Stimulated activated memory B cell treated with anti-CD40 and anti-IgM and Interleukin-4, amounts not matched to agents 10 μg/mL and 1 μg/mL and 100 μg/mL, for 72 hours (primary cell): ENCODE data around the gene INTS1.
A peak's percentile ranks its signal among the peaks of the same experiment; 100 is the strongest.
"Not testable (repeated sequence)": the region's sequence is repeated elsewhere in the genome, so short reads cannot be mapped to it uniquely, and the experiment has no call there.

ENCODE experiments used
- ATAC-seq: fragments of 150-1000 bp; cut with Tn5 transposase; 2 replicates; pipeline ENCODE4 v1.10.0; 2021
- H3K27ac Mint-ChIP-seq: one replicate; pipeline ENCODE4 v1.8.0; 2022; ENCODE audit warnings: mild to moderate bottlenecking, mixed read lengths
- H3K27me3 Mint-ChIP-seq: one replicate; pipeline ENCODE4 v1.8.0; 2022; ENCODE audit warnings: mixed read lengths
- H3K36me3 Mint-ChIP-seq: one replicate; pipeline ENCODE4 v1.8.0; 2022; ENCODE audit warnings: mixed read lengths
- H3K4me1 Mint-ChIP-seq: one replicate; pipeline ENCODE4 v1.8.0; 2022; ENCODE audit warnings: mixed read lengths
- H3K4me3 Mint-ChIP-seq: one replicate; pipeline ENCODE4 v1.8.0; 2022; ENCODE audit warnings: mild to moderate bottlenecking, moderate library complexity, mixed read lengths
- H3K9me3 Mint-ChIP-seq: one replicate; pipeline ENCODE4 v1.8.0; 2022; ENCODE audit warnings: mixed read lengths

Gene INTS1

DNA sequence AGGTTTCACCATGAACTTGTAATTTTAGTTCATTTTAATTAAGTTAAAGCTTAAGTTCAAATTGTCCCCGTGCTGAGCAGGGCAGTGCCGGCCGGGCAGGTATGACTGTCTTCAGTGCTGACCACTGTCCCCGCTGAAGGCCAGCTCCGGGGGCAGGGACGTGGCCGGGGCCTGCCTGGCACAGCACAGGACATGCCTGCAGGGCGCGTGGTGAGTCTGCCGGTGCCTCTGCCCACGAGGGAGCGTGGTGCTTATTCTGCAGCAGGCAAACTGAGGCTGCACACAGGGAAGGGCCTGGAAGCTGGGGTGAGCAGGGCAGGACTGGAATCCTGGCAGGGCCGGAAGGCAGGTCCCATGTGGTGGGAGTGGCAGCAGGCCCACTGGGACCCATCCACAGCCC, 54.7 kb downstream of the INTS1 start:
- Mint-ChIP-seq H3K36me3 (no peaks in the 10 kb centered on the region), H3K4me1 (no peaks in the 10 kb centered on the region), H3K27ac (no peak overlapping the region), H3K4me3 (no peak overlapping the region), H3K27me3 (peaks cover 44% of the 10 kb centered on the region), H3K9me3 (no peaks in the 10 kb centered on the region)
- ATAC-seq: no peak

- H3K4me3 Mint-ChIP-seq: no peak overlapping the region
- H3K27me3 Mint-ChIP-seq: peaks cover 39% of the 10 kb centered on the region
- no peaks in the 10 kb centered on the region for H3K4me1 Mint-ChIP-seq
- no peaks in the 10 kb centered on the region for H3K9me3 Mint-ChIP-seq
- no peak overlapping the region for H3K27ac Mint-ChIP-seq
- no peak for ATAC-seq
- no peaks in the 10 kb centered on the region for H3K36me3 Mint-ChIP-seq
Observed at GRCh38 chr7:1448958-1449357, 55.2 kb downstream of the INTS1 start.

DNA sequence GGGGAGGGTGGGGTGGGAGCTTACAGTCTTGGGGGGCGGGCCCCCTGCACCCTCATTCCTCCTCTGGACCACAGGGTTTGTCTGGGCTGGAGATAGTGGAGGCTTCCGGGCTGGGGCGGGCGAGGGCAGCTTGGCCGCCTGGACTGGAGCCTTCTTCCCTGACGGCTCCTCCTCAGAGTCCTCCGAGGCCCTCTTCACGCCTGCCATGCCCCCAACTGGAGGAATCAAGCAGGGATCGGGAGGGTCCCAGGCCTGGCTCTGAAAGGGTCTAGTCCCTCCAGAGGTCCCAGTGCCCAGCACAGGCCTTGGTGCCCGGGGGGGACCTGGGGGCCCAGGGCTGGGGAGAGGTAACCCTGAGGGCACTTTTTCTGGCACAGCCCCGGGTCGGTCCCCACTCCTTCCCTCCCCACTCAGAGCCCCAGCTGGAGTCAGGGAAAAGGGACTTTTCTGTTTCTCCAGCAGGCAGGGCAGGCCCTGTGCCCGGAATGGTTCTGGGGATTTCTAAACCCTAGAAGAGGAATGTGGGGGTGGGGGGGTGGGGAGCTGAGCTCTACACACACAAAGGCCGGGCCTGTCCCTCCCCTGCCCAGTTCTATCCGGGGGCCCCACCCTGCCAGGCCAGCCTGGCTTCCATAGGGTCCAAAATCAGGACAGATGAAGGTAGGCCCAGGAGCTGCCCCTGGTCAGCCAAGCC, 56.5 kb downstream of the INTS1 start:
- no peak overlapping the region for H3K4me3 Mint-ChIP-seq
- peaks cover 37% of the 10 kb centered on the region for H3K27me3 Mint-ChIP-seq
- H3K9me3 Mint-ChIP-seq: no peaks in the 10 kb centered on the region
- H3K4me1 Mint-ChIP-seq: no peaks in the 10 kb centered on the region
- no peak overlapping the region for H3K27ac Mint-ChIP-seq
- H3K36me3 Mint-ChIP-seq: no peaks in the 10 kb centered on the region
- no peak for ATAC-seq

DNA sequence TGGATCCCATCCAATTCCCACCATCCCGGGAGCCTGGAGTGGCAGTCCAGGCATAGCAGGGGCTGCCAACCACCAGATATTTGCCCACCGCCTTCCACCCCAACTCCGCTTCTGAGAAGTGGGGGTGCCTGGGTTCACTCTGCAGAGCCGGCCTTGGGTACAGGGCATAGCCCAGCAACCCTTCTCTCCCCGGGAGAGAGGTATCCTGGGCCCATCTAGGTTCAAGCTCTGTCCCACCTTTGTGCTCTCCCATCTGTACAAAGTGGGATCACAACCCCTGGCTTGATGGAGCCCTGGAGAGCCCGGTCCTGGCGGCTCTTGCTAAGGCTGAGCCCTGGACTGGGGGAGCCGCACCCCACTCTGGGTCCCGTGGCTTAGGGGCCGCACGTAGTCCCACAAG, 57.1 kb downstream of the INTS1 start:
- Mint-ChIP-seq H3K4me3 (no peak overlapping the region), H3K36me3 (no peaks in the 10 kb centered on the region), H3K27ac (no peak overlapping the region), H3K9me3 (no peaks in the 10 kb centered on the region), H3K27me3 (peaks cover 39% of the 10 kb centered on the region), H3K4me1 (no peaks in the 10 kb centered on the region)
- no peak for ATAC-seq

DNA sequence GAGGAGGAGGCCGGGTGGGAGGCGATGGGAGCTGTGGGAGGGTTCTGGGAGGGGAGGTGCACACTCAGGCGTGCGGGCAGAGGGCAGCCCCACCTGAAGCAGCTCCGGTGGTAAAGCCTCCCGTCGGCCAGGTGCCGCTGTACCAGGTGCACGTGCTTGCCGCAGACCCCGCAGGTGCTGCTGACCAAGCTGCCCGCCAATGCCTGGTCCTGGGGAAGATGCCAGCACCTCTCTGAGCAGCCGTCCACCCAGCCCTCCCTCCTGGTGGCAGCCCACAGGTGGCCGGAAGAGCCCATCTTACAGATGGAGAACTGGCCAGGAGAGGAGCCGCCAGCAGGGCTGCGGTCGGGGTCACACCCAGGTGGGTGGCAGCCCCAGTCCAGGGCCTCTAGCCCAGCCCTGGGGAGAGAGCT, 57.6 kb downstream of the INTS1 start:
- H3K9me3 Mint-ChIP-seq: no peaks in the 10 kb centered on the region
- peak; percentile 9 for ATAC-seq

DNA sequence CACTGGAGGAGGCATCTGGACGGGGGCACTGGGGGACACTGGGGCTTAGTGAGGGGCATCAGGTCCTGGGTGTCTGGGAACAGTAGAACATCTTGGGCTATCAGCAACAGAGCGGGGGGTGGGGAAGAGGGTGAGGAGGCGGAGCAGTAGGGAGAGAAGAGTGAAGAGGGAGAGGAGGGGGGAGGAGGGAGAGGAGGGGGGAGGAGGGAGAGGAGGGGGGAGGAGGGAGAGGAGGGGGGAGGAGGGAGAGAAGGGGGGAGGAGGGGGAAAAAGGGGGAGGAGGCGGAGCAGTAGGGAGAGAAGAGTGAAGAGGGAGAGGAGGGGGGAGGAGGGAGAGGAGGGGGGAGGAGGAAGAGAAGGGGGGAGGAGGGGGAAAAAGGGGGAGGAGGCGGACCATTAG, 58.2 kb downstream of the INTS1 start:
- not testable (repeated sequence) for H3K4me1 Mint-ChIP-seq, H3K4me3 Mint-ChIP-seq

More for the DNA sequence above, 57.6 kb downstream of the INTS1 start:
- Mint-ChIP-seq H3K27ac (no peak overlapping the region), H3K36me3 (no peaks in the 10 kb centered on the region), H3K4me1 (no peaks in the 10 kb centered on the region), H3K4me3 (no peak overlapping the region), H3K27me3 (peaks cover 44% of the 10 kb centered on the region)

GRCh38 chr7:1445341-1445740, 58.8 kb downstream of the INTS1 start:
- no peak overlapping the region for H3K27ac Mint-ChIP-seq
- peaks cover 47% of the 10 kb centered on the region for H3K27me3 Mint-ChIP-seq
- no peaks in the 10 kb centered on the region for H3K4me1 Mint-ChIP-seq
- H3K9me3 Mint-ChIP-seq: no peaks in the 10 kb centered on the region
- H3K36me3 Mint-ChIP-seq: no peaks in the 10 kb centered on the region
- H3K4me3 Mint-ChIP-seq: no peak overlapping the region
- ATAC-seq: no peak

More for the DNA sequence above, 58.2 kb downstream of the INTS1 start:
- H3K27me3 Mint-ChIP-seq: peaks cover 47% of the 10 kb centered on the region
- not testable (repeated sequence) for H3K9me3 Mint-ChIP-seq, H3K27ac Mint-ChIP-seq, ATAC-seq, H3K36me3 Mint-ChIP-seq

DNA sequence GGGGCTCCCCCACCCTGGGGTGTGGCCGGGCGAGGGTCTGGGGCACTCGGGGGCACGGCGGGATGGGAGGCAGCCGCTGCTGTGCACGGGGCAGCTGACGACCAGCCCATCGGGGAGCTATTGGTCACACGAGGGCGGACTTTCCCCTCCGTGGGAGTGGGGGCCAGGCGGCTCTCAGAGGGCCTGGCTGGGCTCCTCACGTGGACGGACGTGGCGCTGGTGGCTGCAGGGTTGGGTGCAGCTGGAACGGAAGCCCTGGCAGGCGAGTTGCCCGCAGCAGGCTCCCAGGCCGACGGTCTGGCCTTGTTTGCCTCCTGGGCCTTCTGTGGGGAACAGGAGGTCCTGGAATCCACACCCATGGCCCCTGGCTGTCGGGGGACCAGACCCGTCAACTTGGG, 59.3 kb downstream of the INTS1 start:
- Mint-ChIP-seq H3K4me3 (no peak overlapping the region), H3K27me3 (peaks cover 46% of the 10 kb centered on the region), H3K9me3 (no peaks in the 10 kb centered on the region), H3K27ac (no peak overlapping the region), H3K36me3 (no peaks in the 10 kb centered on the region), H3K4me1 (no peaks in the 10 kb centered on the region)
- ATAC-seq: no peak

DNA sequence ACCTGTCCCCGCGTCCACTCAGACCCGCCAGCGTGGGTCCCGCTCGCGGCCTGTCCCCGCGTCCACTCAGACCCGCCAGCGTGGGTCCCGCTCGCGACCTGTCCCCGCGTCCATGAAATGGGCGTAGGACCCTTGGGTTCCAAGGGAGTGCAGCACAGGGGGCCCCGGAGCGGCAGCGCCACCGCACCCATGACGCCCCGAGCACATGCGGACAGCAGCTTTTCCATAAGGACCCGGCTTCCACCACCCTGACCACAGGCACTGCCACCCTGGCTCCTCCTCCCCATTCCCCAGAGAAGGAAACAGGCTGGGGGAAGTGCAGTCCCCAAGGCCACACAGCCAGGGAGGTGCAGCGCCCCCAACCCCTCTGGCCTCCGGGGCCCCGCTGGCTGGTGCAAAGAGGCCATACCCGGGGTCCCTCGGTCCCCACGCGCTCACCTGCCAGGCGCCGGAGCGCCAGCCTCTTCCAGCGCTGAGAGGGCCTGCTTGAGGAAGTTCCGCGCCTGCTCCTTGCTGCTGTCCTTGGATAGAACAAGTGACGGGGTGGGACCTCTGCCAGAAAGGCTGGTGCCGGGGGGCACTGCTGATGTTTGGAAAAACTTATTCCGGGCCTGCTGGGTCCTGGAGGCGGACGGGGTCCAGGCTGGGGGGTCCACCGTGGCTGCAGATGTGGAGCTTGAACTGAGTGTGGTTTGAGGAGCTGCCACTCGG, 59.8 kb downstream of the INTS1 start:
- H3K4me3 Mint-ChIP-seq: no peak overlapping the region
- no peak for ATAC-seq
- no peaks in the 10 kb centered on the region for H3K9me3 Mint-ChIP-seq
- no peaks in the 10 kb centered on the region for H3K36me3 Mint-ChIP-seq
- H3K27me3 Mint-ChIP-seq: peaks cover 46% of the 10 kb centered on the region
- H3K4me1 Mint-ChIP-seq: no peaks in the 10 kb centered on the region
- no peak overlapping the region for H3K27ac Mint-ChIP-seq

DNA sequence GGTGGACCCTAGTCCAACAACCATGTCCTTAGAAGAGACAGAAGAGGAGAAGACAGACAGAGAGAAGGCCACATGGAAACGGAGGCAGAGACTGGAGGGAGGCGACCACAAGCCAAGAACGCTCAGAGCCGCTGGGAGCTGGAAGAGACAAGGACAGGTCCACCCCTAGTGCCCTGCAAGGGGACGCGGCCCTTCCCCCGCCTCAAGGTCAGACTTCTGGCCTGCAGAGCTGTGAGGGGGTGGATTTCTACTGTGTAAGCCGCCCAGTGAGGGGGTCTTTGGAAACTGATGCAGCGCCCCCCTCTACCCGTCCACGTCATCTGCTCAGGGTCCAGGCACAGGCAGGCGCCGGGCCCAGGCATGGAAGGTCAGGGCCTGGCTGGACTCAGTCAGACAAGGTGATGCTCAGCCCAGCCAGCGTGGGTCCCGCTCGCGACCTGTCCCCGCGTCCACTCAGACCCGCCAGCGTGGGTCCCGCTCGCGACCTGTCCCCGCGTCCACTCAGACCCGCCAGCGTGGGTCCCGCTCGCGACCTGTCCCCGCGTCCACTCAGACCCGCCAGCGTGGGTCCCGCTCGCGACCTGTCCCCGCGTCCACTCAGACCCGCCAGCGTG, 60.5 kb downstream of the INTS1 start:
- H3K4me3 Mint-ChIP-seq, H3K27ac Mint-ChIP-seq, H3K36me3 Mint-ChIP-seq, ATAC-seq, H3K4me1 Mint-ChIP-seq, H3K9me3 Mint-ChIP-seq: not testable (repeated sequence)
- H3K27me3 Mint-ChIP-seq: peaks cover 46% of the 10 kb centered on the region

- Mint-ChIP-seq H3K27ac (no peak overlapping the region), H3K27me3 (peaks cover 46% of the 10 kb centered on the region), H3K36me3 (no peaks in the 10 kb centered on the region), H3K9me3 (no peaks in the 10 kb centered on the region), H3K4me3 (no peak overlapping the region), H3K4me1 (no peaks in the 10 kb centered on the region)
- ATAC-seq: no peak
Observed at GRCh38 chr7:1442355-1443124, 61.6 kb downstream of the INTS1 start.

GRCh38 chr7:1441615-1442354, 62.4 kb downstream of the INTS1 start:
- H3K9me3 Mint-ChIP-seq: no peaks in the 10 kb centered on the region
- no peaks in the 10 kb centered on the region for H3K4me1 Mint-ChIP-seq
- no peak for ATAC-seq
- H3K27ac Mint-ChIP-seq: no peak overlapping the region
- H3K27me3 Mint-ChIP-seq: peaks cover 46% of the 10 kb centered on the region
- H3K4me3 Mint-ChIP-seq: no peak overlapping the region
- no peaks in the 10 kb centered on the region for H3K36me3 Mint-ChIP-seq

GRCh38 chr7:1440620-1441019, 63.6 kb downstream of the INTS1 start:
- no peaks in the 10 kb centered on the region for H3K36me3 Mint-ChIP-seq
- H3K9me3 Mint-ChIP-seq: no peaks in the 10 kb centered on the region
- H3K4me3 Mint-ChIP-seq: no peak overlapping the region
- no peaks in the 10 kb centered on the region for H3K4me1 Mint-ChIP-seq
- peaks cover 41% of the 10 kb centered on the region for H3K27me3 Mint-ChIP-seq
- no peak overlapping the region for H3K27ac Mint-ChIP-seq
- no peak for ATAC-seq

DNA sequence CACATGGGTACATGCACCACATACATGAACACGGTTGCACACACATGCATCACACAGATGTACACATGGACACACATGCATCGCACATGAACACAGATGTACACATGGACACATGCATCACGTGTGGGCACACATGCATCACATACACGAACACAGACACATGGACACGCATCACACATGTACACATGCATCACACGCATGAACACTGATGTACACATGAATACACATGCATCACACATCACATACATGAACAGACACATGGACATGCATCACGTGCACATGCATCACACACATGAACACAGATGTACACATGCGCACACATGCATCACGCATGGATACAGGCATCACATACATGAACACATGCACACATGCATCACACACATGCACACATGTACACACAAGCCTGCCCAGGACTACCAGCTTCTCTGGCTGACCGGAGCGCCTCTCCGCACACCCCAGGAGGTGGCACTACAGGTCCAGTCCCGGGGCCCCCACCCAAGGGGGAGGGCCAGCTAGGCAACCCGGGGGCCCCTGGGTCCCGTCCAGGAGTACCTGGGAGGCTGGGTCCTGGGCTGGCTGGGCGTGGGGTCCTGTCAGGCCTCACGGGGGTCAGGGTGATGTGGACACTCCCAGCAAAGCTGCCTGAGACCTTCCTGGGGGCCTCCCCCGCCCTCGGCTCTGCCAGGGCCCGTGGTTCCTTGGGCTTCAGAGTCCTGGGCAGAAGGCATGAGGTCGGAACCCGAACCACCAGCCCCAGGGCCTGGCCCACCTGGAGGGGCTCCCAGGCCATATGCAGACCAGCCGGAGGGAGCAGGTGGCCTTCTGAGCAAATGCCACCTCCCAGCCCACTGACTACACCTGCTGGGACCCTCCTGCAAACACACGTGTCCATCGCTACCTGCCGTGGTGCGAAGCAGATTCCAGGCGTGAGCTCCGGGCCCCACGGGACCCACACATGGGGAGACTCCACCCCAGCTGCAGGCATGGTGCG, 64.5 kb downstream of the INTS1 start:
- Mint-ChIP-seq H3K36me3 (no peaks in the 10 kb centered on the region), H3K27me3 (peaks cover 45% of the 10 kb centered on the region), H3K9me3 (no peaks in the 10 kb centered on the region), H3K27ac (no peak overlapping the region), H3K4me1 (no peaks in the 10 kb centered on the region), H3K4me3 (no peak overlapping the region)
- no peak for ATAC-seq
